Measurements from ENCODE around the gene NANOS2.
A peak's percentile ranks its signal among the peaks of the same experiment; 100 is the strongest.
"Not testable (repeated sequence)": the region's sequence is repeated elsewhere in the genome, so short reads cannot be mapped to it uniquely, and the experiment has no call there.

NANOS2 gene

GRCh38 chr19:45895983-45896599 is 18.5 kb downstream of the NANOS2 start:
- DNase-seq (ENCODE audit: low read depth in 2 of 2), result not testable (repeated sequence)

- DNase-seq (ENCODE audit: low read depth in 2 of 2), result no peak
These were observed 19.0 kb downstream of the NANOS2 start for GRCh38 chr19:45895519-45895972.

DNA sequence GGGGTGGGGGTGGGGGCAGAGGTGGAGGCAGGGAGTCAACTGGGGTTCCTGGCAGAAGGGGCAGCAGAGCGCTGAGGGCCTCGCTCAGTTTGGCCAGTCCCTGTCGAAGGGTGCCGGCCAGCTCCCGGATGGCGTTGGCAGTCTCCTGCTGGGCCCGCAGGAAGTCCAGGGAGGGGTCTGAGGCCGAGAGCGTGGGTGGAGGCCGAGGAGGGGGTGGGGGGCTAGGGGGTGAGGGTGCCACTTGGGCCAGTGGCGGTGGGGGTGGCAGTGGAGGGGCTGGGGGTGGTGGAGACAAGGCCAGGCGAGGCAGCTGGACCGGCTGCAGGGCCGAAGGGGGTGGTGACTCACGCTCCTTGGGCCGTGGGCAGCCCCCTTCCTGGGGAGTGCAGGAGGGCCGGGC is 23.7 kb downstream of the NANOS2 start:
- no peak for DNase-seq (ENCODE audit: low read depth in 2 of 2)

GRCh38 chr19:45889210-45889885 is 25.2 kb downstream of the NANOS2 start:
- no peak for DNase-seq (ENCODE audit: low read depth in 2 of 2)

DNA sequence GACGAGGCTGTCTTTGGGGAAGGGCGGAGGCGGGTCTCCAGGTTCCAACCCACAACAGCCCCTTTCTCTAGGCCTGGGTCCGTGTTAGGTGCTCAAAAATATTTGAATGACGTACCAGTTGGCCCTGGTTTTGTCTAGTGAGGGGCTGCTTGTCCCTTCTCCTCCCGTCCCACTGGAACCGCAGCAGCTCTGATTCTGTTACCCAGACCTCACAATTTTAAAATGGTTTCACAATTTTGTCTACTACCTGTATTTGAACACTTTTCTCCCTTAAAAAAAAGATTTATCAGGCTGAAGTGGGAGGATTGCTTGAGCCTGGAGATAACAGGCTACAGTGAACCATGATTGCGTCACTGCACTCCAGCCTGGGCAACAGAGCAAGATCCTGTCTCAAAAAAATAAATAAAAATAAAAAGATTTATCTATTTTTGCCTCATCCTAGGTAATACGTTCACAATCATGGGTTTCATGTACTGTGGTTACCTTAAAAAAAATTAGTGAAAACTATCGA is 27.3 kb downstream of the NANOS2 start:
- no peak for DNase-seq (ENCODE audit: low read depth in 2 of 2)

DNA sequence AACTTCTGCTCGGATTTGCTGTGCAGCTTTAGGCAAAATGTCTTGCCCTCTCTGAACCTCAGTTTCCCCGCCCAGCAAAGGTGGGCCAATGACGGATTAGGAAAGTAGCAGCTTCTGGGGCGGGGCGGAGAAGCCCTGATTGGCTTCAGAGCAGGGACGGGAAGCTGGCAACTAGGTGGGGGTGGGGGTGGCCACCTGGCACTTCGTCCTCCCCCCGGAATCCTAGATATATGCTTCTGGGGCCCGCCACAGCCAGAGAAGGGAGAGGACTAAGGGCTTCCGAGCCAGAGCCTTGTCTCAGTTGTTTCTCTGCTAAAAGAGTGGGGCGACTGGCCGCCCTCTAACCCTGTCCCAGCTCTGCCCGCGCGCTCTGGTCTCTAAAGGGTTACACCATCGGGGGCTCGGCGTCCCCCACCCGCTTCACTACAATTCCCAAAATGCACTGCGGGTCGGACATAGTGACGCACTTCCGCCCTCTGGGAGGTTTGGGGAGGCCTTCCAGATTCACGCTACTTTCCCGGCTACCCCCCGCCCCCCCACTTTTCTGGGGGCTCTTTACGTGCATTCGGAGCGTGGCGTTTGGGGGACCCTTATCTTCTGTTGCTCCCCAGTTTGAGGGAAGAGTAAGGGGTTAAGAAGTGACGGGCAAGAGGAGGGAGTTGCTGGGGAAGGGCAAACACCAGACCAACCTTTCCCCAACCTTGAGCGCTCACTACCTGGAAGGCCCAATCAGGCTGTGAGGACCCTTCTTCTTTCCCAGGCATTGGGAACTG is 28.0 kb downstream of the NANOS2 start:
- DNase-seq (ENCODE audit: low read depth in 2 of 2), result peak; percentile 77 to 82

DNA sequence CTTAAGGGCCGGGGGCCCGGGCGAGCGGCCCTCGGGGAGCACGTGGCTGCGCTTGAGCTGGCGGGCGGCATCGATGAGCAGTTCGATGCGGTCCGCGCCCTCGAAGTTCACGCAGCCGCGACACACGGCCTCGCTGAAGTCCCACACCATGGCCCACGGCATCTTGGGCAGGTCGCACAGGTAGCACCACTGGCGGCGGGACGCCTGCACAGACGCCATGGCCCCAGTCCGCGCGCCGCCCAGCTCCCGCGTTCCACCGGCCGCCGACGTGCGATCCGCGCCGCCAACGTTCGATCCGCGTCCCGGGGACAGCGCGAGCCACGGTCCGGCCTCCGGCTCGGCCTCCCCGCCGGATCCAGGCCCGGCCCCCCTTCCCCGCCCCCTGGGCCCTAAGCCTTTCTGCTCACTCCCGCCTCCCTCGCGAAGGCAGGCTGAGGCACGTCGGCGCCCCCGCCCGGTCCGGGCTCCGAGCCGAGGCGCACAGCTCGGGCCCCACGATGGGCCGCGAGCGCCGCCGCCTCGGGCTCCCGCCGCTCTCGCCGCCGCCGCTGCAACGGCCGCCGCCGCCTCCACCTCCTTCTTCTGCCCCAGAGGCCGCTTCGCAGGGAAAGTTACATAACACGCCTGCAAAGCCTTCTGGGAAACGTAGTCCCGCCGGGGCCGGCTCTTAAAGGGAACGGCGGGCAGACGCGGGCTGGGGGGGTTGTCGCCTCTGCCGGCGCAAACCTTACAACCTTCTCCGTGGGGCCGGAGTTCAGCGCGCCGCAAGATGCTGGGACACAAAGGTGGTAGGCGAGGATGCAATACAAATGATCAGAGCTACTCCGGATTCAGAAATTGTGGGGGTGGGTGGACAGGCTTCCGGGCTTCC is 28.8 kb downstream of the NANOS2 start, which contains the start of gene IRF2BP1:
IRF2BP1 (minus strand) TSS at position 586 of the 871 bp plus-strand sequence; CDS start at position 219, 367 bp downstream.
- peak; percentile 77 to 79 for DNase-seq (ENCODE audit: low read depth in 2 of 2)

GRCh38 chr19:45884682-45885555 is 29.7 kb downstream of the NANOS2 start:
- no peak for DNase-seq (ENCODE audit: low read depth in 2 of 2)

DNA sequence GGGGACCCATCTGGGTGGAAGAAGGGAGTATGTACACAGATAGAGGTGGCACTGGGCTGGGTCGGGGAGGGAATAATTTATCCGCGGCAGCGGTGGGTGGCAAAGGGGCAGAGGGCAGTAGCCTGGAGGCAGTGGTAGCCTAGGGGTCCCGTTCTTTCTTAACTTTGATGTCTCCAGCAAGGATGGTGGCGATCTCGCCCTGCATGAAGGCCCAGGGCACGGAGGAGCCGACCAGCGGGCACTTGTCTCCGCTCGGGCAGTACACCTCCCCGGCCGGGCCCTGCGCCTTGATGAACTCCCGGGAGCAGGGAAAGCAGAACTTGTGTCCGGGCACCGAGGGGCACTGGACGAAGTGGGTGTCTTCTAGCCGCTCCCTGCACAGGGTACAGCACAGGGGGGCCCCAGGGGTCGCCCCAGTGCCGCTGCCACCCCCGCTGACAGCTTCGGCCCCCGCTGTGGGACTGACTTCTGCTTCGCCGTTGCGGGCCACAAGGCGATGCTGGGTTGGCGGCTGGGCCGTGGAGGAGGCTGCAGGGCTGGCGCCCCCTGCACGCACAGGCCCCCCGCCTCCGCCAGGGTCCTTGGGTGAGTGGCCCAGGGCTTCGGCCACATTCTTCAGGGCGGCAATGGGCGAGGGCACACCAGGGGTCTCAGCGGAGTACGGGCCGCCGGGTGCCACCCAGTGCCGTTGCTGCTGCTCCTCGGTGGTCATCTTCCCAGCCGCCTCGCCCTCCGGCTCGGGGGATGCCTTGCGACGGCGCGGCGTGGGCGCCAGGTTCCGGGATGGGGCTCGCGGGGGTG is 30.5 kb downstream of the NANOS2 start:
- DNase-seq (ENCODE audit: low read depth in 2 of 2), result no peak

DNA sequence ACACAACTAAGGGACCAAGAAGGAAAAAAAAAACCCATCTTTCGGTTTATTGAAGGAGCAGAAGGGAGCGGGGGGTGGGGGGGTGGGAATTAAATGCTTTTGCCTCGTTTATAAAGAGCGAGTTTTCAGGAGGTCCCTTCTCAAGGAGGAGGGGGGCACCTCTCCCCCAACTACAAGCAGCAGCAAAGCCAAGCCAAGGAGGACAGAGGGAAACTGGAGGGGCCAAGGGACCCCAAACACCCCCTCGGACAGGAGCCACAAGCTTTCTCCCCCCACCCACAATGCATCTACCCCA is 31.0 kb downstream of the NANOS2 start:
- DNase-seq (ENCODE audit: low read depth in 2 of 2), result no peak

DNA sequence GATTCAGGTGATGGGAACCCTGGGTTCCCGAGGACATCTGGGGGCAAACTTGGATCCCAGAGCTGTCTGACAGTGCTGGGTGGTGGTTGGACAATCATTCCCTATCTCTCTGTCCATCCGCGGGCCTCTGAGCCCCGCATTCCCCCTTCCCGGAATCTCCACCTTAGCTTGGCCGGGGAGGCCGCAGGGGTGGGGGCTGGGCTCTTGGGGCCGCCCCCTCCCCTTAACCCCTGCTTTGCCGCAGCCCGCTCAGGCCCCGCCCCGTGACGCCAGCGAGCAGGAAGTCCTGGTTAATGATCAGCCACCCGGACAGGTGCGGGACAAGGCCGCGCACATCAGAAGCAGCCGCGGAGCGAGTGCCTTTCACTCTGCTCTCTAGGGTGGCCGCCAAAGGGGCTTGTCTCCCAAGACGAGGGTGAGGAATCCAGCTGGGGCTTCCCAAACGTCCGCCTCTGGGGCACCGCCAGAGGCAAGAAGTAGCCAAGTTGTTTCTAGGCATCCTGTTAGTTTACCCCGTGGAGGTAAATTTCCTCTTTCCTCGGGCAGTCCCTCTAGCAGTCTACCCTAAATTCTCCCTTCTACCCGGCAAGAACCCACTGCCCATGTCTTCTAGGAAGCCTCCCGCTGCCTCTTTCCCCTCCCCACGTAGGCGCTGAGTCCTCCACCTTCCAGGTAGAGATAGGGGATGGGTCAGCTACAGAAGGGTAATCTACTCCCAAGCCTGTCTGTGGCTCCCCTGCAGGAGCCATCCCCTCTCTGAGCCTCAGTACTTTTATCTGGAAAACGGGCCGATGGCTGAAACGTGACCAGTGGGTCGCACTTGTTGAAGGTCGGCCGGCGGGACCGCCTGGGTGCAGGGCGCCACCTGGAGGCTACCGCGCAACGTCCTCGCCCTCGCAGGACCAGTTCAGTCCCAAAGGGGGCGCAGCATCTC is 31.7 kb downstream of the NANOS2 start:
- DNase-seq (ENCODE audit: low read depth in 2 of 2), result peak; percentile 50 to 63

DNA sequence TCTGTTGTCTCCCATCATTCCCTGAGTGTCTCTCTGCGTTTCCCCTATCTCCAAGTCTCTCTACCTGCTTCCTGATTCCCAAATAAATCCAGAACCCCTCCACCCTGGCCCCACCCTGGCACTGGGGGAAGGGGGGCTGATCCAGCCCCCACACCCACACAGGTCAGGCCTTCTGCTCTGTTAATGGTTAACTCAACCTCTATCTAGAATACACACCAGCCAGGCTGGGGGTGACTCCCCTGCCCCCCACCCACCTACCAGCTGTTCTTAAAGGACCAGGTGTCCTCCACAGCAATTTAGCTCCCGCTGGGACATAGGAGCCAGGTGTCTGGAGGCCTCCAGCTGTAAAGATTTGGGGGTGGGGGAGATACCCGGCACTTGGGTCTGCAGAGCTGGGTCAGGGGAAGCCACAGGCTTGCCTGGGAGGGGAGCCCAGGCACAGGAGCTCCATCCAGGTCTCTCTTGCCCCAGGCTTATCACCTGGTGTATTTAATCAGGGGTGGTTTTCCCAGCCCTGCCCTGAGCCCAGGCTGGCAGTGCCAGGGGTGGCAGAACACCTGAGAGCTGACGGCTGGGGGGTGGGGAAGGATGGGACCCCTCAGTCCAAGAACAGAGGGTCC is 32.6 kb downstream of the NANOS2 start:
- DNase-seq (ENCODE audit: low read depth in 2 of 2), result no peak

DNA sequence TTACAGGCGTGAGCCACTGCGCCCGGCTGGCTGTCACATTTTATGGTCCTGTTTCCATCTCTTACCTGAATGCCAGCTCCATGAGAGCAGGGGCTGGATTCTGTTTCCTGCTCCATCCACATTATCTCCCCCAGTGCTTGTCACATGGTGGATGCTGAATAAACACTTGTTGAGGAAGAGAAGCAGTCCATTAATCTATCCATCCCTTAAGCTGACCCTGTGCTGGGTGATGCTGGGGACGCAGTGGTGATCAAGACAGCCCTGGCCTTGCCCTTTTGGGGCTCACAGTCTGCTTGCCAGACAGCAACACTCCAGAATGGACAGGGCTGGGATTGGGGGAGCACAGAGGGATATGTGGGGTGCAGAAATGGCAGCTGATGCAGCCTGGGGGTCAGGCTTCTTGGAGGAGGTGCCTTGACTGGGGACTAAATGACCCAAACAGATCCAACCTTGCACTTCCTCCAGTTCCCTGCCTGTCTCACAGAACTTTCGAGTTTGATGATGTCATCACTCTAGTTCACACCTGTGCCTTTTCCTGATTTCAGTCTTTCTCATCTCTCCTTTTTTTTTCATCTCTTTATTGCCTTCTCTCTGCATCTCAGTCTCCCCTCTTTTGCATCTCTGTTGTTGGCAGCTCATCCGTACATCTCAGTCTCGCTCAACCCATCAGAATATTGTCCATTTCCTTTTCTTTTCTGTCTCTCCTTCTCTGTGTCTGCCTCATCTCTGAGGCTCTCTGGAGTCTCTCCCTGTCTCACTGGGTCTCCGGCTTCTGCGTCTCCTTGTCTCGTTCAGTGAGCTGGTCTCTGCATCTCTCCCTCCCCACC is 33.3 kb downstream of the NANOS2 start:
- DNase-seq (ENCODE audit: low read depth in 2 of 2), result no peak

DNA sequence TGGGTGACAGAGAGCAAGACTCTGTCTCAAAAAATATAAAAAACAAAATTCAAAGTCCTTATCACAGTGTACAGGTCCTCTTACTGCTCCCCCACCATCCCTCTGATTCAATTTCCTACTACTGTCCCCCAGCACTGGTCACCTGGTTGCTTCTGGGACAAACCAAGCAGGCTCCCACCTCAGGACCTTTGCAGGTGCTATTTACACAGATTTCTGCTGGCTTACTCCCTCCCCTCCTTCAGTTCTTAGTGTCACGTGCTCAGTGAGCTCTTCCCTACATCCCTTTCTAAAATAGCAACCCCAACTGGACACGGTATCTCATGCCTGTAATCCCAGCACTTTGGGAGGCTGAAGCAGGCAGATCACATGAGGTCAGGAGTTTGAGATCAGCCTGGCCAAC is 34.6 kb downstream of the NANOS2 start:
- no peak for DNase-seq (ENCODE audit: low read depth in 2 of 2)

- no peak for DNase-seq (ENCODE audit: low read depth in 2 of 2)
These were observed 35.5 kb downstream of the NANOS2 start for GRCh38 chr19:45879055-45879454.

- no peak for DNase-seq (ENCODE audit: low read depth in 2 of 2)
These were observed 36.4 kb downstream of the NANOS2 start for GRCh38 chr19:45878043-45878794.
